ENCODE data around the gene MAGI1. TPM values are rescaled to one million over a fixed set of nuclear protein-coding genes. Genes with fewer than 3 reads are reported as not detected.

Gene MAGI1
- total RNA-seq, 2 donors from 2014 or later = 38.6 to 45.1 TPM

GRCh38 chr3:65809641-65810150 lies 229.0 kb downstream of the MAGI1 start:
- Mint-ChIP-seq H3K36me3 (ENCODE audit: low read depth) (peaks cover 14% of the 10 kb centered on the region), H3K9me3 (peaks cover 14% of the 10 kb centered on the region), H3K27ac (no peak overlapping the region), H3K4me3 (no peak overlapping the region), H3K27me3 (ENCODE audit: insufficient read depth) (no peaks in the 10 kb centered on the region), H3K4me1 (peaks cover 20% of the 10 kb centered on the region)
- no peak for DNase-seq
- TF ChIP-seq CTCF (conservative IDR thresholded peaks at IDR 0.05) = no peak
- H3K27ac ChIP-seq (ENCODE audit: low read depth, low read length) = no peak overlapping the region
- WGBS, 2 experiments (ENCODE audit: insufficient coverage in 1 of 2, insufficient read length in 1 of 2) = 86 to 96% methylated on average over 2 of the region's 2 CpGs
- H3K9me3 ChIP-seq (ENCODE audit: control insufficient read depth, low read length) = no peaks in the 10 kb centered on the region
- H3K9ac ChIP-seq (ENCODE audit: extremely low read depth, low read length, poor library complexity, severe bottlenecking) = no peak overlapping the region
- no peak overlapping the region for H3K4me3 ChIP-seq (ENCODE audit: low read length)
- H3K4me1 ChIP-seq (ENCODE audit: control insufficient read depth, insufficient read depth, low read length) = peaks cover 8% of the 10 kb centered on the region
- no peaks in the 10 kb centered on the region for H3K36me3 ChIP-seq (ENCODE audit: control insufficient read depth, insufficient read depth, low read length)
- H3K27me3 ChIP-seq (ENCODE audit: control insufficient read depth, insufficient read depth, low read length, poor library complexity, severe bottlenecking) = no peaks in the 10 kb centered on the region

- 89 to 91% methylated on average over 3 of the region's 3 CpGs for WGBS, 2 experiments (ENCODE audit: insufficient coverage in 1 of 2, insufficient read length in 1 of 2)
- no peaks in the 10 kb centered on the region for H3K27me3 Mint-ChIP-seq (ENCODE audit: insufficient read depth)
- no peak overlapping the region for H3K27ac Mint-ChIP-seq
- peaks cover 14% of the 10 kb centered on the region for H3K36me3 Mint-ChIP-seq (ENCODE audit: low read depth)
- Histone ChIP-seq H3K36me3 (ENCODE audit: control insufficient read depth, insufficient read depth, low read length) (no peaks in the 10 kb centered on the region), H3K27me3 (ENCODE audit: control insufficient read depth, insufficient read depth, low read length, poor library complexity, severe bottlenecking) (no peaks in the 10 kb centered on the region), H3K4me3 (ENCODE audit: low read length) (no peak overlapping the region), H3K27ac (ENCODE audit: low read depth, low read length) (no peak overlapping the region), H3K9ac (ENCODE audit: extremely low read depth, low read length, poor library complexity, severe bottlenecking) (no peak overlapping the region), H3K9me3 (ENCODE audit: control insufficient read depth, low read length) (no peaks in the 10 kb centered on the region), H3K4me1 (ENCODE audit: control insufficient read depth, insufficient read depth, low read length) (peaks cover 8% of the 10 kb centered on the region)
- H3K9me3 Mint-ChIP-seq = peaks cover 14% of the 10 kb centered on the region
- H3K4me3 Mint-ChIP-seq = no peak overlapping the region
- DNase-seq = no peak
- H3K4me1 Mint-ChIP-seq = peaks cover 20% of the 10 kb centered on the region
- no peak for TF ChIP-seq CTCF (conservative IDR thresholded peaks at IDR 0.05)
These were observed 229.9 kb downstream of the MAGI1 start for GRCh38 chr3:65808824-65809223.

- H3K9ac ChIP-seq (ENCODE audit: extremely low read depth, low read length, poor library complexity, severe bottlenecking) = no peak overlapping the region
- peaks cover 14% of the 10 kb centered on the region for H3K9me3 Mint-ChIP-seq
- no peaks in the 10 kb centered on the region for H3K27me3 ChIP-seq (ENCODE audit: control insufficient read depth, insufficient read depth, low read length, poor library complexity, severe bottlenecking)
- no peak for TF ChIP-seq CTCF (conservative IDR thresholded peaks at IDR 0.05)
- H3K27me3 Mint-ChIP-seq (ENCODE audit: insufficient read depth) = no peaks in the 10 kb centered on the region
- no peak overlapping the region for H3K27ac Mint-ChIP-seq
- H3K4me1 ChIP-seq (ENCODE audit: control insufficient read depth, insufficient read depth, low read length) = peaks cover 8% of the 10 kb centered on the region
- WGBS, 2 experiments (ENCODE audit: insufficient coverage in 1 of 2, insufficient read length in 1 of 2) = 91 to 94% methylated on average over 4 to 5 of the region's 6 CpGs
- no peaks in the 10 kb centered on the region for H3K9me3 ChIP-seq (ENCODE audit: control insufficient read depth, low read length)
- H3K4me3 Mint-ChIP-seq = no peak overlapping the region
- no peak overlapping the region for H3K4me3 ChIP-seq (ENCODE audit: low read length)
- no peak for DNase-seq
- H3K36me3 Mint-ChIP-seq (ENCODE audit: low read depth) = peaks cover 14% of the 10 kb centered on the region
- H3K36me3 ChIP-seq (ENCODE audit: control insufficient read depth, insufficient read depth, low read length) = no peaks in the 10 kb centered on the region
- H3K27ac ChIP-seq (ENCODE audit: low read depth, low read length) = no peak overlapping the region
- H3K4me1 Mint-ChIP-seq = peaks cover 20% of the 10 kb centered on the region
These were observed 230.3 kb downstream of the MAGI1 start for GRCh38 chr3:65808407-65808806.
